ENCODE data around the gene KRTAP10-12.

- TF ChIP-seq POLR2AphosphoS5 (IDR thresholded peaks at IDR 0.05; ENCODE audit: low read depth, low read length) (no peak), POLR2A (IDR thresholded peaks at IDR 0.05; ENCODE audit: low read depth, low read length) (no peak)
These were observed 23.2 kb downstream of the KRTAP10-12 start for GRCh38 chr21:44720170-44720569.

Measured in GM12892 (cell line).